ENCODE results near the gene ATG10. TPM values are rescaled to one million over a fixed set of nuclear protein-coding genes. Genes with fewer than 3 reads are reported as not detected.
"Not testable (repeated sequence)": the region's sequence is repeated elsewhere in the genome, so short reads cannot be mapped to it uniquely, and the experiment has no call there.

The ATG10 gene
- total RNA-seq, 1 donor from 2014 or later, result 8.7 TPM

DNA sequence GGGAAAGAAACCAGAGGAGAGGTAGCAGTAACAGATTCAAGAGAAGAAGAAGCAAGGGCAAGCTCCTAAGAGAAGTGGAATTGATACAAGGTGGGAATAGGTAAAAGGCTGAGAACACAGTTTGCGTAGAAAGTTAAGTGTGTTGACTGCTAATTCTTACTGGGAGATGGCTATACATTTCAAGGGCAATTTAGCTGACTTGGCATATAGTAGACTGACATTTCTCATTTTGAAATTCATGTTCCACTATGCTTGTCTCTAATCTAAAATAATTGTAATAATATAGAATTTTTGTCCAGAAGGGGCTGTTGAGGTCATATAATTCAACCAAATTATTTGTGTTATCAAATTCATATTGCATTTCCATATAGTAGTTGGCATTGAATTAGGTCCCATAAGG lies 144.0 kb downstream of the ATG10 start:
- DNase-seq (ENCODE audit: extremely low spot score, unreplicated experiment), result no peak

GRCh38 chr5:82119889-82120288 lies 148.1 kb downstream of the ATG10 start:
- DNase-seq (ENCODE audit: extremely low spot score, unreplicated experiment), result no peak
- Mint-ChIP-seq H3K4me1 (ENCODE audit: unreplicated experiment) (no peaks in the 10 kb centered on the region), H3K27ac (no peak overlapping the region), H3K27me3 (no peaks in the 10 kb centered on the region), H3K36me3 (no peaks in the 10 kb centered on the region), H3K4me3 (no peak overlapping the region), H3K9me3 (no peaks in the 10 kb centered on the region)
- TF ChIP-seq CTCF (conservative IDR thresholded peaks at IDR 0.05), result no peak

More for the DNA sequence above, 144.0 kb downstream of the ATG10 start:
- Mint-ChIP-seq H3K27ac (no peak overlapping the region), H3K4me1 (ENCODE audit: unreplicated experiment) (no peaks in the 10 kb centered on the region), H3K4me3 (no peak overlapping the region), H3K9me3 (no peaks in the 10 kb centered on the region), H3K36me3 (no peaks in the 10 kb centered on the region), H3K27me3 (no peaks in the 10 kb centered on the region)
- TF ChIP-seq CTCF (conservative IDR thresholded peaks at IDR 0.05), result no peak

DNA sequence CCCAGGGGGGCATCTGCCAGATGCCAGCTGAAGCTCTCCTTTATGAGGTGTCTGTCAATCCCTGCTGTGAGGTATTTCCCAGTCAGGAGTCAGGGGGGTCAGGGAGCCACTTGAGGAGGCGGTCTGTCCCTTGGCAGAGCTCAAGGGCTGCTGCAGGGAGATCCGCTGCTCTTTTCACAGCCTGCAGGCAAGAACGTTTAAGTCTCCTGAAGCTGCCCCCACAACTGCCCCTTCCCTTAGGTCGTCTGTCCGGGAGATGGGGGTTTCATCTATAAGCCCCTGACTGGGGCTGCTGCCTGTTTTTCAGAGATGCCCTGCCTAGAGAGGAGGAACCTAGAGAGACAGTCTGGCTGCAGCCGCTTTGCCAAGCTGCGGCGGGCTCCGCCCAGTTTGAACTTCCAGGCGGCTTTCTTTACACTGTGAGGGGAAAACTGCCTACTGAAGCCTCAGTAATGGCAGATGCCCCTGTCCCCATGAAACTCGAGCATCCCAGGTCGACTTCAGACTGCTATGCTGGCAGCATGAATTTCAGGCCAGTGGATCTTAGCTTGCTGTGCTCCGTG lies 158.0 kb downstream of the ATG10 start:
- no peaks in the 10 kb centered on the region for H3K27me3 Mint-ChIP-seq
- no peak for TF ChIP-seq CTCF (conservative IDR thresholded peaks at IDR 0.05)
- H3K9me3 Mint-ChIP-seq, result no peaks in the 10 kb centered on the region
- no peak overlapping the region for H3K4me3 Mint-ChIP-seq
- peaks cover 12% of the 10 kb centered on the region for H3K36me3 Mint-ChIP-seq
- no peak for DNase-seq (ENCODE audit: extremely low spot score, unreplicated experiment)
- no peak overlapping the region for H3K27ac Mint-ChIP-seq
- no peaks in the 10 kb centered on the region for H3K4me1 Mint-ChIP-seq (ENCODE audit: unreplicated experiment)

DNA sequence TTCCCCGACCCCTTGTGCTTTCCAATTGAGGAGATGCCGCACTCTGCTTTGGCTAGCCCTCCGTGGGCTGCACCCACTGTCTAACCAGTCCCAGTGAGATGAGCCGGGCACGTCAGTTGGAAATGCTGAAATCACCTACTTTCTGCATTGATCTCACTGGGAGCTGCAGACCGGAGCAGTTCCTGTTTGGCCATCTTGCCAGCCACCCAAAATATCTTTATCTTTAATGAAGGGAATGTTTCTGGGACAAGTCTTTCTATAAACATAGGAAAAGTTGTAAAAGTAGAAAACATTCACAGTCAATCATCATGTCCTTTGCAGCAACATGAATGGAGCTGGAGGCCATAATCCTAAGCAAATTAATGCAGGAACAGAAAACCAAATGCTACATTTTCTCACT lies 158.8 kb downstream of the ATG10 start:
- H3K27me3 Mint-ChIP-seq, result no peaks in the 10 kb centered on the region
- DNase-seq (ENCODE audit: extremely low spot score, unreplicated experiment), result no peak
- H3K4me3 Mint-ChIP-seq, result no peak overlapping the region
- no peaks in the 10 kb centered on the region for H3K9me3 Mint-ChIP-seq
- H3K4me1 Mint-ChIP-seq (ENCODE audit: unreplicated experiment), result no peaks in the 10 kb centered on the region
- peaks cover 12% of the 10 kb centered on the region for H3K36me3 Mint-ChIP-seq
- TF ChIP-seq CTCF (conservative IDR thresholded peaks at IDR 0.05), result no peak
- H3K27ac Mint-ChIP-seq, result no peak overlapping the region

GRCh38 chr5:82137205-82137604 lies 165.4 kb downstream of the ATG10 start:
- H3K9me3 Mint-ChIP-seq, result peaks cover 5% of the 10 kb centered on the region
- H3K27me3 Mint-ChIP-seq, result no peaks in the 10 kb centered on the region
- no peak overlapping the region for H3K4me3 Mint-ChIP-seq
- no peaks in the 10 kb centered on the region for H3K4me1 Mint-ChIP-seq (ENCODE audit: unreplicated experiment)
- no peak for DNase-seq (ENCODE audit: extremely low spot score, unreplicated experiment)
- H3K36me3 Mint-ChIP-seq, result peaks cover 3% of the 10 kb centered on the region
- no peak for TF ChIP-seq CTCF (conservative IDR thresholded peaks at IDR 0.05)
- H3K27ac Mint-ChIP-seq, result no peak overlapping the region

GRCh38 chr5:82139837-82140236 lies 168.0 kb downstream of the ATG10 start:
- not testable (repeated sequence) for H3K9me3 Mint-ChIP-seq; H3K27ac Mint-ChIP-seq; H3K4me1 Mint-ChIP-seq (ENCODE audit: unreplicated experiment); H3K4me3 Mint-ChIP-seq; DNase-seq (ENCODE audit: extremely low spot score, unreplicated experiment); H3K36me3 Mint-ChIP-seq; H3K27me3 Mint-ChIP-seq
